ENCODE data around the gene ZDHHC5.
A peak's percentile ranks its signal among the peaks of the same experiment; 100 is the strongest.
"Not testable (repeated sequence)": the region's sequence is repeated elsewhere in the genome, so short reads cannot be mapped to it uniquely, and the experiment has no call there.

Gene ZDHHC5

GRCh38 chr11:57663975-57664374, 3.9 kb upstream of the ZDHHC5 start:
- DNase-seq (ENCODE audit: low read depth in 2 of 3, low spot score in 2 of 3): no peak

- peak in 2 of 3 experiments; percentile 61 to 73 for DNase-seq (ENCODE audit: low read depth in 2 of 3, low spot score in 2 of 3)
Measured at GRCh38 chr11:57667117-57667735, 688 bp upstream of the ZDHHC5 start.

GRCh38 chr11:57668434-57668782, 494 bp downstream of the ZDHHC5 start:
- peak in 2 of 3 experiments; percentile 23 to 26 for DNase-seq (ENCODE audit: low read depth in 2 of 3, low spot score in 2 of 3)

DNA sequence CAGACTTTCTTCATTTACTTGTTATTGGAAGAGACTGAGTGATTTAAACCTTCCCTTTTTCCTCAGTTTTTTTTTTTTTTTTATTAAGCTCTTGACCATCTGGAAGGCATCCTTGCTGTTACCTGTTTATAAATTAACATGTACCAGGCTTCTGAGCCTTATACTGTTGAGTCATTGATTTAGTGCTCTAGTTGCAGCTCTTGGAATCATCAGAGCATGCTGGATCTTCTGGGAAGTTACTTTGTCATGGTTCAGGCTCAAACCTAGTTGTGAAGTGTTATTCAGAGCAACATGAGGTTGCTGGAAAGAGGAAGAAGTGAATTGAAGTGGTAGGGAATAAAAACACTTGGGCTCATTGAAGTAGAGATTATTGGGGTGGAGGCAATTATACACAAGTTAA, 6.3 kb downstream of the ZDHHC5 start:
- no peak for DNase-seq (ENCODE audit: low read depth in 2 of 3, low spot score in 2 of 3)

GRCh38 chr11:57675176-57675941, 7.4 kb downstream of the ZDHHC5 start:
- no peak for DNase-seq (ENCODE audit: low read depth in 2 of 3, low spot score in 2 of 3)

DNA sequence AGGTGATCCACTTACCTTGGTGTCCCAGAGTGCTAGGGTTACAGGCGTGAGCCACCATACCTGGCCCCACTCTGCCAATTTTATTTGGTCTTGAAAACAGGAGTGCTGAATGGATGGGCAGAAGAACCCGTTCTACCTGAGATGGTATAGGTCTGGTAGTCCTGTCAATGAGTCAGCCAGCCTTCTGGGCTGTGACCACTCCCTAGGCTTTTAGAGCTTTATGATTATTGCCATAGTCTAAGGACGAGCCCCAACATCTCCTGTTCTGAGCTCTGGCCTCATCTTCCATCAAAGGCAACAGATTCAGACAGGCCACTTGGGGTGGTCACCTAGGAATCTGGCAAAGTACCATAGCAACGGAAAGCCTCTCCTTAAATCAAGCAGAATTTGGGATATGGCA, 11.5 kb downstream of the ZDHHC5 start:
- no peak for DNase-seq (ENCODE audit: low read depth in 2 of 3, low spot score in 2 of 3)

- DNase-seq (ENCODE audit: low read depth in 2 of 3, low spot score in 2 of 3): no peak
Measured at GRCh38 chr11:57680552-57680874, 12.6 kb downstream of the ZDHHC5 start.

DNA sequence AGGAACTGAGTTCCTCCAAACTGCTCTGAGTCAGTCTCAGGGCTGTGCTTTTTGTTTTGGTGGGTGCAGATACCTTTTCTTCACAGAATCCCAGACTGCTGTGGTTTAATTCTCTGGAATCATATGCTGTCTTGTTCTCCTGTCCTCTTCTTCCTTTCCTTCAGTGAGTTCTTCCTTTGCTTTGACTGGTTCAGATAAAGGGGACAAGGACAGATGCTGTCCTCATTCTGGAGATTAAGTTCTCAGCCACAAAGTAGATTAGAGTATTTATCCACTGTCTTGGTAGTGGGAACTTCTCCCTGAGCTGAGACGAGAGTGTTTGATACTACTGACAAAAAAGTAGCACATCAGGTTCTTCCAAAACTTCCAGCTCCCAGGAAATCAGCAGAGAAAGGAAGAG, 13.3 kb downstream of the ZDHHC5 start:
- no peak for DNase-seq (ENCODE audit: low read depth in 2 of 3, low spot score in 2 of 3)

- DNase-seq (ENCODE audit: low read depth in 2 of 3, low spot score in 2 of 3): not testable (repeated sequence)
Measured at GRCh38 chr11:57690474-57690873, 22.6 kb downstream of the ZDHHC5 start.

DNA sequence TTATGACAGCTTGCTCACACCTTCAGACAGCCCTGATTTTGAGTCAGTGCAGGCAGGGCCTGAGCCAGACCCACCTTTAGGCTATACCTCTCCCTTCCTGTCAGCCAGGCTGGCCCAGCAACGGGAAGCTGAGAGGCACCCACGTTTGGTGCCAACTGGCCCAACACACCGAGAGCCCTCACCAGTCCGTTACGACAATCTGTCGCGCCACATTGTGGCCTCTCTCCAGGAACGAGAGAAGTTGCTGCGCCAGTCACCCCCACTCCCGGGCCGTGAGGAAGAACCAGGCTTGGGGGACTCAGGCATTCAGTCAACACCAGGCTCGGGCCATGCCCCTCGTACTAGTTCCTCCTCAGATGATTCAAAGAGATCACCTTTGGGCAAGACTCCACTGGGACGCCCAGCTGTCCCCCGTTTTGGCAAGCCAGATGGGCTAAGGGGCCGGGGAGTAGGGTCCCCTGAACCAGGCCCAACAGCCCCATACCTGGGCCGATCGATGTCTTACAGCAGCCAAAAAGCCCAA, 31.0 kb downstream of the ZDHHC5 start:
- DNase-seq (ENCODE audit: low read depth in 2 of 3, low spot score in 2 of 3): no peak

DNA sequence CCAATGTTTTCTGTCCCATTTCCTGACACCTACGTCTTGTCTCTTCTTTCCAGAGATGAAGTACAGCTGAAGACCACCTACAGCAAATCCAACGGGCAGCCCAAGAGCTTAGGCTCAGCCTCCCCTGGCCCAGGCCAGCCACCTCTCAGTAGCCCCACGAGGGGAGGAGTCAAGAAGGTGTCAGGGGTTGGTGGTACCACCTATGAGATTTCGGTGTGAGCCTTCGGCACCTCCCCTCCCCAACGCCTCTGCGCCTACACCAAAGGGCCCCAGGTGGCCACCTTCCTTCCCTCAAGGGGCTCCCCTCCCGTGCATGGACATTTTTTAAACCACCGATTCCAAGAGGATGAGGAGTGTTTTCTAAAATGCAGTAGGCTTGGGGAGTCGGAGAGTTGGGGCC, 31.9 kb downstream of the ZDHHC5 start:
- DNase-seq (ENCODE audit: low read depth in 2 of 3, low spot score in 2 of 3): no peak

DNA sequence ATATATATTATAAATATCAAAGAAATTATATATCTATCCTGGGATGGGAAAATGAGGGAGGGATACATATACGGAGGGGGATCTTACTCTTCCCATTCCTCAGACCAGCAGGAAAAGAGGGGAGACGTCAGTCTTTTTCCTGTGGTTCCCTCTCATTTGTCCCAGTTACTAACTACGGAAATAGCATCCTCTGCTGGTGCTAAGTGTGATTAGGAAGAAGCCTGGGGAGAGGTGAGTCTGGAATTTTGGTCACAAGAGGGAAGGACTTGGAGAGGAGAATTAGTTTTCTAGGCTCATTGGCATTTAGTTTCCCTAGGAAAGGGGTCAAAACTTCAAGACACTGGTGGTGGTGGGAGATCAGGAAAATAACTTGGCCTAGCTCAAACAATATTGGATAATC, 32.5 kb downstream of the ZDHHC5 start:
- no peak for DNase-seq (ENCODE audit: low read depth in 2 of 3, low spot score in 2 of 3)

GRCh38 chr11:57703341-57703740, 35.4 kb downstream of the ZDHHC5 start:
- no peak for DNase-seq (ENCODE audit: low read depth in 2 of 3, low spot score in 2 of 3)

DNA sequence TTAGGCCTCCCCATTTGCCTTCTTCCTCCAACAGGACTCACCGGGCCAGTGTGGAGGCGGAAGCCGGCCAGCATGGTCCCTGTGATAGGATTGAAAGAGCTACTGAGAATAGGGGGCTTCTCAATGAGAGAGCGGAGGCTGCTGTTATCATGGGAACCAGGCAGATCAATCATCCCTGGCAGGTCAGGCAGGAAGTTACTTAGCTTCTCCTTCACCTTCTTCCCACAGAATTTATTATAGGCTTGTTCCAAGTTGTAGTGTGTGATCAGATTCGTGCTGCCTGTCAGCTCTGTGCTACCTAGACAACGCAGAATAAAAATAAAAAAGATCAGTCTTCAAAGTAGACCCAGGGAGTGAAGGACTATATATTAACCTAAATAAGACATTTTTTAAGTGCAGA, 37.0 kb downstream of the ZDHHC5 start:
- DNase-seq (ENCODE audit: low read depth in 2 of 3, low spot score in 2 of 3): no peak

- not testable (repeated sequence) for DNase-seq (ENCODE audit: low read depth in 2 of 3, low spot score in 2 of 3)
Measured at GRCh38 chr11:57705432-57705831, 37.5 kb downstream of the ZDHHC5 start.

DNA sequence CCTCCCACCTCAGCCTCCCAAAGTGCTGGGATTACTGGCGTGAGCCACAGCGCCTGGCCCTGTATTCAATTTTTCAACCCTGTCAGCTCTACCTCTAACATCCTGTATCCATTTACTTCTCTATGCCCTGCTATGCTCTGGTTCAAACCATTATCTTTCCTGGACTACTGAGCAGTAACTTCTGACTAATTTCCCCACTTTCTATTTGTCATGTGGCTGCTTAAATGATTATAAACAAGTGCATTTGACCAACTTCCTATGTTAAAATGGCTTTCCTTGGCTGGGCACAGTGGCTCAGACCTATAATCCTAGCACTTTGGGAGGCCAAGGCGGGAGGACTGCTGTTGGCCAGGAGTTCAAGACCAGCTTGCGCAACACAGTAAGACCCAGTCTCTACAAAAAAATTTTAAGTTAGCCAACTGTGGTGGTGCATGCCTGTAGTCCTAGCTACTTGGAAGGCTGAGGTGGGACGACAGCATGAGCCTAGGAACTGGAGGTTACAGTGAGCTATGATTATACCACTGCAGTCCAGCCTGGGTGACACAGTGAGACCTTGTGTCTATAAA, 42.0 kb downstream of the ZDHHC5 start:
- DNase-seq (ENCODE audit: low read depth in 2 of 3, low spot score in 2 of 3): no peak

GRCh38 chr11:57711414-57712255, 43.7 kb downstream of the ZDHHC5 start, which contains the start of gene MED19:
MED19 (minus strand) TSS chr11:57712215; CDS start chr11:57712179, 36 bp downstream.
- DNase-seq (ENCODE audit: low read depth in 2 of 3, low spot score in 2 of 3): peak; percentile 36 to 57 (median 44)

GRCh38 chr11:57712256-57713150, 44.6 kb downstream of the ZDHHC5 start, which contains the start of gene TMX2:
TMX2 (plus strand) TSS chr11:57712593; CDS start chr11:57712619, 26 bp downstream.
- peak; percentile 65 to 70 (median 70) for DNase-seq (ENCODE audit: low read depth in 2 of 3, low spot score in 2 of 3)

DNA sequence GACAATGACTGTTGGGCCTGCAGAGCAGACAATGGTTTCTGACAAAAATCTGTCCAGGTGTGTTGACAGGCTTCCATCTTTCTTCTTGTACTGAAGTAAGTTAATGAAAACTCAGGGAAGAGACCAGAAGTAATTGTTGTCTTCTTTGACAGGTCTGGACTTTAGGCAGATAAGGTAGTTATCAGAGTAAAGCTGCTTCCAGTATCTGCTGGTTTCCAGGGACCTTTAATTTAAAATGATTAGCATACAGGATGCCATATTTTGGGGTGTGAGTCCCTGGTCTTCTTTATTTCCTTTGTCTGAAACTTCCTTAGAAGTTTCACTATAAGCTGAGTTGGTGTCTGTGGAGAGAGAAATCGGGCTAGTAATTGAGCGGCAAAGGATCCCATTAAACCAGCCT, 45.9 kb downstream of the ZDHHC5 start:
- DNase-seq (ENCODE audit: low read depth in 2 of 3, low spot score in 2 of 3): no peak

DNA sequence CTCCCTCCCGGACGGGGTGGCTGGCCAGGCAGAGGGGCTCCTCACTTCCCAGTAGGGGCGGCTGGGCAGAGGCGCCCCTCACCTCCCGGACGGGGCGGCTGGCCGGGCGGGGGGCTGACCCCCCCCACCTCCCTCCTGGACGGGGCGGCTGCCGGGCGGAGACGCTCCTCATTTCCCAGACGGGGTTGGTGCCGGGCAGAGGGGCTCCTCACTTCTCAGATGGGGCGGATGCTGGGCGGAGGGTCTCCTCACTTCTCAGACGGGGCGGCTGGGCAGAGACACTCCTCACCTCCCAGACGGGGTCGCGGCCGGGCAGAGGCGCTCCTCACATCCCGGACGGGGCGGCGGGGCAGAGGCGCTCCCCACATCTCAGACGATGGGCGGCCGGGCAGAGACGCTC, 48.8 kb downstream of the ZDHHC5 start:
- not testable (repeated sequence) for DNase-seq (ENCODE audit: low read depth in 2 of 3, low spot score in 2 of 3)
